CD14-positive monocyte (primary cell): Measurements from ENCODE around the gene ZFPL1. TPM values are rescaled to one million over a fixed set of nuclear protein-coding genes. Genes with fewer than 3 reads are reported as not detected.

Experiments used
- DNase-seq, 3 donors: peaks; one replicate each; pipeline ENCODE4 v3.0.0-alpha.2; 2011 to 2022
- H2AFZ ChIP-seq: 2 replicates; pipeline ENCODE4 v1.6.0; 2012; ENCODE audit warnings: mild to moderate bottlenecking, low read depth, low read length, inconsistent platforms; ENCODE audit not compliant: insufficient read depth, poor library complexity, severe bottlenecking
- H3K27ac ChIP-seq, 2 donors: 1 replicate in 1 of 2; 2 replicates in 1 of 2; pipeline ENCODE4 v1.5.1; 2012 to 2013; ENCODE audit warnings: low read length in 2 of 2, control low read depth in 1 of 2, inconsistent platforms in 1 of 2, low read depth in 1 of 2, mild to moderate bottlenecking in 1 of 2
- H3K27me3 ChIP-seq, 2 donors: one replicate each; pipeline versions ENCODE4 v1.6.0 to v1.6.1; 2011 to 2013; ENCODE audit warnings: low read length in 2 of 2; ENCODE audit not compliant: control insufficient read depth in 2 of 2, insufficient read depth in 2 of 2
- H3K36me3 ChIP-seq, 2 donors: replicated peaks in 1 of 2; 1 replicate in 1 of 2; 2 replicates in 1 of 2; pipeline versions ENCODE4 v1.5.1 to v1.6.1; 2012 to 2013; ENCODE audit warnings: low read length in 2 of 2, control low read depth in 1 of 2, inconsistent platforms in 1 of 2, mild to moderate bottlenecking in 1 of 2; ENCODE audit not compliant: insufficient read depth in 2 of 2, control insufficient read depth in 1 of 2
- H3K4me1 ChIP-seq, 2 donors: 1 replicate in 1 of 2; 2 replicates in 1 of 2; pipeline versions ENCODE4 v1.5.1 to v1.6.1; 2012 to 2013; ENCODE audit warnings: low read length in 2 of 2, control low read depth in 1 of 2, inconsistent platforms in 1 of 2, mild to moderate bottlenecking in 1 of 2, moderate library complexity in 1 of 2; ENCODE audit not compliant: insufficient read depth in 2 of 2, control insufficient read depth in 1 of 2
- H3K4me2 ChIP-seq: replicated peaks from 2 replicates; pipeline ENCODE3; 2012; ENCODE audit warnings: low read length, moderate library complexity, mild to moderate bottlenecking; ENCODE audit not compliant: poor library complexity, severe bottlenecking; ENCODE audit errors: extremely low read depth
- H3K4me3 ChIP-seq, 3 experiments: fragments of 200-600 bp in 1 of 3; sonication (generic) in 1 of 3; replicated peaks in 1 of 3; 1 replicate in 2 of 3; 2 replicates in 1 of 3; pipeline ENCODE4 v1.5.1; 2011 to 2013; ENCODE audit warnings: low read length in 3 of 3, mild to moderate bottlenecking in 3 of 3, control low read depth in 2 of 3, low read depth in 2 of 3, inconsistent platforms in 1 of 3, moderate library complexity in 1 of 3
- H3K79me2 ChIP-seq: 2 replicates; pipeline ENCODE4 v1.6.0; 2012; ENCODE audit warnings: mild to moderate bottlenecking, control low read depth, inconsistent platforms, low read length, moderate library complexity; ENCODE audit not compliant: insufficient read depth
- H3K9ac ChIP-seq: 2 replicates; pipeline ENCODE4 v1.6.0; 2017; ENCODE audit warnings: low read length, mild to moderate bottlenecking; ENCODE audit not compliant: insufficient read depth, poor library complexity, severe bottlenecking
- H3K9me3 ChIP-seq, 2 donors: replicated peaks in 1 of 2; 1 replicate in 1 of 2; 2 replicates in 1 of 2; pipeline versions ENCODE4 v1.5.1 to v1.6.1; 2012 to 2013; ENCODE audit warnings: low read length in 2 of 2, control low read depth in 1 of 2; ENCODE audit not compliant: control insufficient read depth in 1 of 2, insufficient read depth in 1 of 2
- H4K20me1 ChIP-seq: 2 replicates; pipeline ENCODE4 v1.6.0; 2012; ENCODE audit warnings: mild to moderate bottlenecking, low read length, control low read depth, moderate library complexity; ENCODE audit not compliant: insufficient read depth
- H3K27ac Mint-ChIP-seq, 7 donors: one replicate each; pipeline ENCODE4 v1.8.0; 2020; ENCODE audit warnings: mild to moderate bottlenecking in 7 of 7, mixed read lengths in 7 of 7, moderate library complexity in 6 of 7, inconsistent platforms in 2 of 7
- H3K27me3 Mint-ChIP-seq, 3 donors: one replicate each; pipeline ENCODE4 v1.8.0; 2021 to 2022; ENCODE audit warnings: low read depth in 3 of 3, mild to moderate bottlenecking in 3 of 3, mixed read lengths in 3 of 3, moderate library complexity in 3 of 3, inconsistent platforms in 1 of 3
- H3K36me3 Mint-ChIP-seq, 2 donors: one replicate each; pipeline ENCODE4 v1.8.0; 2020; ENCODE audit warnings: mixed read lengths in 2 of 2, inconsistent platforms in 1 of 2, mild to moderate bottlenecking in 1 of 2
- H3K4me1 Mint-ChIP-seq: one replicate; pipeline ENCODE4 v1.8.0; 2020; ENCODE audit warnings: mild to moderate bottlenecking, mixed read lengths
- H3K4me3 Mint-ChIP-seq, 2 donors: one replicate each; pipeline ENCODE4 v1.8.0; 2020; ENCODE audit warnings: mild to moderate bottlenecking in 2 of 2, mixed read lengths in 2 of 2, moderate library complexity in 1 of 2
- H3K9me3 Mint-ChIP-seq, 7 donors: one replicate each; pipeline ENCODE4 v1.8.0; 2020 to 2022; ENCODE audit warnings: mixed read lengths in 7 of 7, mild to moderate bottlenecking in 6 of 7, moderate library complexity in 6 of 7, inconsistent platforms in 2 of 7
- CTCF ChIP-seq: fragments of 200-600 bp; IDR thresholded peaks from one replicate; pipeline ENCODE4 v1.8.0; 2022; ENCODE audit warnings: antibody characterized with exemption, mild to moderate bottlenecking
- WGBS: methylation state at CpG from one replicate; pipeline ENCODE4 v1.1.5; 2013; ENCODE audit warnings: missing lambda C conversion rate; ENCODE audit not compliant: insufficient coverage; 5-methylcytosine and 5-hydroxymethylcytosine counted together
- intact Hi-C, 2 donors: fragments of 100-400 bp; cut with micrococcal nuclease; formaldehyde crosslinking; loops; one replicate each; pipeline versions ENCODE4 v1.15.0 to v1.15.1; 2023
- polyA plus RNA-seq, 3 donors: library from polyadenylated mRNA; depleted of rRNA in 1 of 3; unstranded in 2 of 3; stranded (reverse) in 1 of 3; fragments of 300-500 nt in 2 of 3; fragments of >200 nt in 1 of 3; fragmentation: Illumina TruSeq in 2 of 3; gene quantifications; 1 replicate in 2 of 3; 2 replicates in 1 of 3; pipeline ENCODE4 v1.2.3, GENCODE V29; 2012 to 2021

The ZFPL1 gene
- polyA plus RNA-seq, 3 donors, result 25.1 to 41.1 (median 27.2) TPM

DNA sequence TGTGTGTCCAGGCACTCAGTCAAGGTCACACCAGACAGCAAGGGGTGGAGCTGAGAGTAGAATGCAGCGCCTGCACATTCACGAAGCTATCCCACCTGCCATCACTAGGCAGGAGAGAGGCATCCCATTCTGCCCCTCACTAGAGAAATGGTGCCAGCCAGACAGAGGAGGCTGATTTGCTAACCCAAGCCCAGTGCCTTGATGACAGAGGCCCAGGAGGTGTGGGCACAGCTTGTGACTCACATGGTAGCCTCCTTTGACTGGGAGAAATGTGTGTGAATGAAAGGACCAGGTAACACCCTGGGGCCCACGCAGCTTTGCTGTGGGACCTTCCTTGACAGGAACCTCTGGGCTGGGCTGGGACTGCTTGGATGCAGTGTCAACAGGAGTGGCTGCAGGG lies 20.5 kb upstream of the ZFPL1 start:
- H3K4me3 Mint-ChIP-seq, result no peak overlapping the region
- intact Hi-C loops, result no loop called here
- Histone ChIP-seq H3K9me3 (no peaks in the 10 kb centered on the region), H4K20me1 (no peaks in the 10 kb centered on the region), H3K27ac (no peak overlapping the region), H2AFZ (no peak overlapping the region), H3K4me3 (no peak overlapping the region), H3K79me2 (no peaks in the 10 kb centered on the region), H3K9ac (no peak overlapping the region), H3K36me3 (no peaks in the 10 kb centered on the region), H3K27me3 (no peaks in the 10 kb centered on the region), H3K4me1 (peaks cover 5 to 8% of the 10 kb centered on the region in 2 donors), H3K4me2 (no peak overlapping the region)
- H3K27me3 Mint-ChIP-seq, result peaks cover 7 to 16% (median 12%) of the 10 kb centered on the region in 3 donors
- no peak for DNase-seq
- peaks cover 31% of the 10 kb centered on the region for H3K4me1 Mint-ChIP-seq
- H3K27ac Mint-ChIP-seq, result no peak overlapping the region
- H3K9me3 Mint-ChIP-seq, result peaks cover 0 to 4% (median 0%) of the 10 kb centered on the region in 7 donors
- 93% methylated on average over 1 of the region's 3 CpGs for WGBS
- TF ChIP-seq CTCF, result no peak
- H3K36me3 Mint-ChIP-seq, result no peaks in the 10 kb centered on the region

DNA sequence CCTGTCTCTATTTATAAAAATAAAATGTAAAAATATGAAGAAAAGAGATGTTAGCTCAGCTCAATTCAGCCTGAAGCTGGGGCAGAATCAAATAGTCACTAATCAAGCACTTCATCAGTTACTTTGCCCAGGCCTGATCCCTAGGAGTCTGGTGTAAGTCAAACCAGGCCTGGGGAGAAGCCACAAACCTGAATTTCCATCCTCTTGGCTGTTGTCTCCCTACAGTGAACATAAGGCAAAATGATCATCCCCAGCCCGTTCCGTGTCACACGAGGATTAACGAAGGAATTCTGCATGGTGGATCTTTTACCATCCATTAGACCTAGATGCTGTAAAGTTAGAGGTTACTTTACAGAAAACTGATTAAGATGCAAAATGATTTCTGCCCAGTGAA lies 19.2 kb upstream of the ZFPL1 start:
- no peak for DNase-seq
- Mint-ChIP-seq H3K9me3 (peaks cover 0 to 4% (median 0%) of the 10 kb centered on the region in 7 donors), H3K27me3 (peaks cover 7 to 13% (median 11%) of the 10 kb centered on the region in 3 donors), H3K4me3 (no peak overlapping the region), H3K36me3 (no peaks in the 10 kb centered on the region), H3K4me1 (peaks cover 31% of the 10 kb centered on the region), H3K27ac (no peak overlapping the region)
- Histone ChIP-seq H3K4me1 (peaks cover 5 to 8% of the 10 kb centered on the region in 2 donors), H3K27me3 (no peaks in the 10 kb centered on the region), H4K20me1 (no peaks in the 10 kb centered on the region), H3K9ac (no peak overlapping the region), H3K79me2 (no peaks in the 10 kb centered on the region), H3K9me3 (no peaks in the 10 kb centered on the region), H3K4me2 (no peak overlapping the region), H2AFZ (no peak overlapping the region), H3K36me3 (no peaks in the 10 kb centered on the region), H3K27ac (no peak overlapping the region), H3K4me3 (no peak overlapping the region)
- intact Hi-C loops, result no loop called here
- no CpG with 5 or more reads among the region's 4 CpGs for WGBS
- no peak for TF ChIP-seq CTCF
